Midbrain (tissue), 1 donor: Measurements from ENCODE around the gene COX19.

Experiments used
- DNase-seq: peaks from one replicate; lab custom pipeline; 2025; lab: John Stamatoyannopoulos, UW

Gene COX19

GRCh38 chr7:991729-992656 lies 16.6 kb upstream of the COX19 start:
- DNase-seq, result no peak

- no peak for DNase-seq
Observed at GRCh38 chr7:990933-991728, 15.8 kb upstream of the COX19 start.

- no peak for DNase-seq
Observed at GRCh38 chr7:990352-990932, 15.1 kb upstream of the COX19 start.

- DNase-seq, result no peak
Observed at GRCh38 chr7:988963-989529, 13.7 kb upstream of the COX19 start.

- DNase-seq, result no peak
Observed at GRCh38 chr7:988426-988911, 13.1 kb upstream of the COX19 start.

GRCh38 chr7:987909-988308 lies 12.6 kb upstream of the COX19 start:
- no peak for DNase-seq

- no peak for DNase-seq
Observed at GRCh38 chr7:986766-987751, 11.7 kb upstream of the COX19 start.

- DNase-seq, result no peak
Observed at GRCh38 chr7:985915-986741, 10.8 kb upstream of the COX19 start.

- no peak for DNase-seq
Observed at GRCh38 chr7:985127-985416, 9.7 kb upstream of the COX19 start.

- no peak for DNase-seq
Observed at GRCh38 chr7:984361-985126, 9.2 kb upstream of the COX19 start.

- DNase-seq, result no peak
Observed at GRCh38 chr7:983616-984071, 8.3 kb upstream of the COX19 start.

GRCh38 chr7:983004-983615 lies 7.8 kb upstream of the COX19 start, which contains the start of gene CYP2W1:
TSS of gene CYP2W1 (plus strand) at chr7:983181. CDS start at chr7:983212, 31 bp downstream.
- no peak for DNase-seq

- no peak for DNase-seq
Observed at GRCh38 chr7:982511-983003, 7.2 kb upstream of the COX19 start.

GRCh38 chr7:981793-982510 lies 6.6 kb upstream of the COX19 start:
- DNase-seq, result no peak

GRCh38 chr7:979886-980571 lies 4.7 kb upstream of the COX19 start:
- DNase-seq, result no peak

- DNase-seq, result no peak
Observed at GRCh38 chr7:979151-979550, 3.8 kb upstream of the COX19 start.

- no peak for DNase-seq
Observed at GRCh38 chr7:978416-979091, 3.2 kb upstream of the COX19 start.
